ENCODE results near the gene ARFGAP3.

ARFGAP3 gene

GRCh38 chr22:42884616-42885375, 27.7 kb upstream of the ARFGAP3 start:
- no peak for DNase-seq (ENCODE audit: low read depth in 1 of 2, low spot score in 1 of 2)

GRCh38 chr22:42883970-42884369, 26.9 kb upstream of the ARFGAP3 start:
- DNase-seq (ENCODE audit: low read depth in 1 of 2, low spot score in 1 of 2) = no peak

GRCh38 chr22:42883121-42883520, 26.0 kb upstream of the ARFGAP3 start:
- DNase-seq (ENCODE audit: low read depth in 1 of 2, low spot score in 1 of 2) = no peak

GRCh38 chr22:42881982-42882656, 25.0 kb upstream of the ARFGAP3 start:
- DNase-seq (ENCODE audit: low read depth in 1 of 2, low spot score in 1 of 2) = no peak

GRCh38 chr22:42881298-42881697, 24.2 kb upstream of the ARFGAP3 start:
- no peak for DNase-seq (ENCODE audit: low read depth in 1 of 2, low spot score in 1 of 2)

GRCh38 chr22:42880815-42881214, 23.7 kb upstream of the ARFGAP3 start:
- DNase-seq (ENCODE audit: low read depth in 1 of 2, low spot score in 1 of 2) = no peak

GRCh38 chr22:42879371-42880021, 22.4 kb upstream of the ARFGAP3 start:
- DNase-seq (ENCODE audit: low read depth in 1 of 2, low spot score in 1 of 2) = no peak

GRCh38 chr22:42878561-42879305, 21.7 kb upstream of the ARFGAP3 start:
- no peak for DNase-seq (ENCODE audit: low read depth in 1 of 2, low spot score in 1 of 2)

- DNase-seq (ENCODE audit: low read depth in 1 of 2, low spot score in 1 of 2) = no peak
These were observed 20.7 kb upstream of the ARFGAP3 start for GRCh38 chr22:42877597-42878340.

GRCh38 chr22:42877158-42877557, 20.1 kb upstream of the ARFGAP3 start:
- no peak for DNase-seq (ENCODE audit: low read depth in 1 of 2, low spot score in 1 of 2)

GRCh38 chr22:42876041-42876440, 19.0 kb upstream of the ARFGAP3 start:
- no peak for DNase-seq (ENCODE audit: low read depth in 1 of 2, low spot score in 1 of 2)

GRCh38 chr22:42874010-42874409, 16.9 kb upstream of the ARFGAP3 start:
- no peak for DNase-seq (ENCODE audit: low read depth in 1 of 2, low spot score in 1 of 2)

GRCh38 chr22:42873356-42873755, 16.3 kb upstream of the ARFGAP3 start:
- no peak for DNase-seq (ENCODE audit: low read depth in 1 of 2, low spot score in 1 of 2)

GRCh38 chr22:42872821-42873220, 15.7 kb upstream of the ARFGAP3 start:
- DNase-seq (ENCODE audit: low read depth in 1 of 2, low spot score in 1 of 2) = no peak

- no peak for DNase-seq (ENCODE audit: low read depth in 1 of 2, low spot score in 1 of 2)
These were observed 14.3 kb upstream of the ARFGAP3 start for GRCh38 chr22:42871146-42872050.

GRCh38 chr22:42869888-42870480, 12.9 kb upstream of the ARFGAP3 start:
- no peak for DNase-seq (ENCODE audit: low read depth in 1 of 2, low spot score in 1 of 2)

GRCh38 chr22:42869463-42869862, 12.4 kb upstream of the ARFGAP3 start:
- no peak for DNase-seq (ENCODE audit: low read depth in 1 of 2, low spot score in 1 of 2)

- no peak for DNase-seq (ENCODE audit: low read depth in 1 of 2, low spot score in 1 of 2)
These were observed 11.7 kb upstream of the ARFGAP3 start for GRCh38 chr22:42868751-42869251.

GRCh38 chr22:42866100-42866499, 9.0 kb upstream of the ARFGAP3 start:
- DNase-seq (ENCODE audit: low read depth in 1 of 2, low spot score in 1 of 2) = no peak

Measured in activated CD4-positive, alpha-beta T cell treated with anti-CD3 and anti-CD28 coated beads, Interleukin-2, amount 50 U/mL, for 24 hours (primary cell).